HUES64 (cell line): ENCODE data around the gene AIMP2.
"Not testable (repeated sequence)": the region's sequence is repeated elsewhere in the genome, so short reads cannot be mapped to it uniquely, and the experiment has no call there.

ENCODE experiments used
- H3K27ac ChIP-seq: 2 replicates; pipeline ENCODE4 v1.7.0; 2013; ENCODE audit warnings: low read depth, low read length, inconsistent platforms
- H3K27me3 ChIP-seq: 2 replicates; pipeline ENCODE4 v1.6.1; 2013; ENCODE audit warnings: mild to moderate bottlenecking, low read length; ENCODE audit not compliant: insufficient read depth
- H3K36me3 ChIP-seq: 2 replicates; pipeline ENCODE4 v1.6.1; 2013; ENCODE audit warnings: mild to moderate bottlenecking, low read length; ENCODE audit not compliant: insufficient read depth
- H3K4me1 ChIP-seq: 2 replicates; pipeline ENCODE4 v1.6.1; 2013; ENCODE audit warnings: mild to moderate bottlenecking, low read length, moderate library complexity; ENCODE audit not compliant: insufficient read depth
- H3K4me3 ChIP-seq: 2 replicates; pipeline ENCODE4 v1.5.1; 2013; ENCODE audit warnings: mild to moderate bottlenecking, low read length, moderate library complexity
- H3K9ac ChIP-seq: 2 replicates; pipeline ENCODE4 v1.6.1; 2013; ENCODE audit warnings: mild to moderate bottlenecking, low read depth, low read length
- H3K9me3 ChIP-seq: 2 replicates; pipeline ENCODE4 v1.6.1; 2013; ENCODE audit warnings: low read depth, low read length; ENCODE audit not compliant: insufficient read depth
- WGBS: fragments of 150-250, 120-280 bp; methylation state at CpG from one replicate; pipeline ENCODE4 v1.1.7; 2013; ENCODE audit warnings: missing lambda C conversion rate; 5-methylcytosine and 5-hydroxymethylcytosine counted together

Gene AIMP2

DNA sequence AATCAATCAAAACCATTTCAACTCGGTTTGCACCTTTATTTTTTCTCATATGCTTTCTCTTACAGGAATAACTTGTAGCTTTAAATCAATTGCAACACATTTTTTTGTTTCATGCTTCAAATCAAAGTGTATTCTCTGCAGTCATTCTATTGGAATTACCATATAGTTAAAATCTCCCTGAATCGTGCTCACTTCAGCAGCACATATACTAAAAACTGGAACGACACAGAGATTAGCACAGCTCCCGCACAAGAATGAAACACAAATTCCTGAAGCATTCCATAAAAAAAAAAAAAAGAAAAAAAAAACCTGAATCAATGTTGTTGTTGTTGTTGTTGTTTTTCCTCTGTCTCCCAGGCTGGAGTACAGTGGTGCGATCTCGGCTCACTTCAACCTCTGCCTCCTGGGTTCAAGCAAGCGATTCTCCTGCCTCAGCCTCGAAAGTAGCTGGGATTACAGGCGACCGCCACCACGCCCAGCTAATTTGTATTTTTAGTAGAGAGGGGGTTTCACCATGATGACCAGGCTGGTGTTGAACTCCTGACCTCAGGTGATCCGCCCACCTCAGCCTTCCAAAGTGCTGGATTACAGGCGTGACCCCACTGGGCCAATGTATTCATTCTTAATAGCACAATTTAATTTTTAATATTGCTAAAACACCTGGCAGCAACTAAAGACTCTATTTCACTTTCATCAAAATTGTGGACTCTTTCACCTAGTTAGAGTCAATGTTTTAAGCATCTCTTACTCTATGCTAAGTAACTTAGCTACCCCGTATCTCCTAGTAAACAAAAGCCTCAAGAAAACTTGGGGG is 48.5 kb downstream of the AIMP2 start:
- WGBS, result 76% methylated on average over 14 of the region's 14 CpGs
- peak overlapping the region; percentile 87 for H3K4me3 ChIP-seq
- H3K36me3 ChIP-seq, result peaks cover 25% of the 10 kb centered on the region
- H3K9me3 ChIP-seq, result no peaks in the 10 kb centered on the region
- H3K4me1 ChIP-seq, result peaks cover 7% of the 10 kb centered on the region; the same call in 1 of the 2 replicates
- H3K9ac ChIP-seq, result no peak overlapping the region; the same call in 1 of the 2 replicates
- H3K27ac ChIP-seq, result no peak overlapping the region
- no peaks in the 10 kb centered on the region for H3K27me3 ChIP-seq

DNA sequence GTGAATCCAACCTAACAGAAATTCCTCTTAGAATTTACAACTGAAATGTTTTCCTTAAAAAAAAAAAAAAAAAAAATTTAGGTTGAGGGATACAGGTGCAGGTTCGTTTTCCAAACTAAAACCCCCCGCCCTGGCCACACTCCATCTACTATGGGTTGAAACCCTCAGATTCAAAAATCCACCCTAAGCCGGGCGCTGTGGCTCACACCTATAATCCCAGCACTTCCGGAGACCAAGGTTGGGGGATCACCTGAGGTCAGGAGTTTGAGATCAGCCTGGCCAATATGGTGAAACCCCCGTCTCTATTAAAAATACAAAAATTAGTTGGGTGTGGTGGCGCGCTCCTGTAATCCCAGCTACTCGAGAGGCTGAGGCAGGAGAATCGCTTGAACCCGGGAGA is 50.9 kb downstream of the AIMP2 start:
- H3K9me3 ChIP-seq, H3K27ac ChIP-seq, H3K4me1 ChIP-seq, H3K36me3 ChIP-seq, H3K27me3 ChIP-seq, H3K9ac ChIP-seq, H3K4me3 ChIP-seq: not testable (repeated sequence)
- WGBS, result 90% methylated on average over 11 of the region's 11 CpGs

DNA sequence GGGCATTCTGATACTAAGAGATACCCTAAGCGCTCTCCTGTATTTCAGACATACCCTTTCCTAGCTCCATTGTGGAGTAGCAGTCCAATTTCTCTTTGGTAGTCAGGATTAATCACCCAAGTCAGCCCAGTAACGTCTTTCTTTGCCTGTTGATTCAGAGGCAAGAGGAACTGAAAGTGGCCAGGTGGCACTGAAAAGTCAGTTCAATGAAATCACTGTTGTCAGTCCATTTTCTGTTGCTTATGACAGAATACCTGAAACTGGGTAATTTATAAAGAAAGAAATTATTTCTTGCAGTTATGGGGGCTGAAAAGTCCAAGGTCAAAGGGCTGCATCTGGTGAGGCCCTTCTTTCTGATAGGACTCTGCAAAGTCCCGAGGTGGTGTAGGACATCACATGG is 62.3 kb downstream of the AIMP2 start:
- Histone ChIP-seq H3K27ac (no peak overlapping the region), H3K36me3 (no peaks in the 10 kb centered on the region), H3K4me1 (no peaks in the 10 kb centered on the region), H3K9me3 (no peaks in the 10 kb centered on the region), H3K27me3 (no peaks in the 10 kb centered on the region), H3K9ac (no peak overlapping the region), H3K4me3 (no peak overlapping the region)
- 89% methylated on average over 3 of the region's 3 CpGs for WGBS
